GM18868 (cell line): ENCODE data around the gene GRID1.

Source experiments
- ATAC-seq: cut with Tn5 transposase; IDR thresholded peaks from one replicate; pipeline ENCODE4 v1.9.1; 2021; ENCODE audit warnings: mild to moderate bottlenecking, moderate library complexity; ENCODE audit not compliant: unreplicated experiment

Gene GRID1

GRCh38 chr10:85615556-85615955, 751.0 kb downstream of the GRID1 start:
- ATAC-seq: no peak

GRCh38 chr10:85614981-85615380, 751.6 kb downstream of the GRID1 start:
- ATAC-seq: no peak

- ATAC-seq: peak; percentile 22
These were observed 752.0 kb downstream of the GRID1 start for GRCh38 chr10:85614566-85614965.

GRCh38 chr10:85613391-85613790, 753.2 kb downstream of the GRID1 start:
- ATAC-seq: no peak

GRCh38 chr10:85612833-85613232, 753.8 kb downstream of the GRID1 start:
- peak; percentile 55 for ATAC-seq

GRCh38 chr10:85612378-85612775, 754.2 kb downstream of the GRID1 start:
- ATAC-seq: peak; percentile 92

- ATAC-seq: no peak
These were observed 754.7 kb downstream of the GRID1 start for GRCh38 chr10:85611746-85612377.

- ATAC-seq: no peak
These were observed 755.4 kb downstream of the GRID1 start for GRCh38 chr10:85611093-85611740.

- ATAC-seq: no peak
These were observed 756.1 kb downstream of the GRID1 start for GRCh38 chr10:85610381-85611092.

- no peak for ATAC-seq
These were observed 757.1 kb downstream of the GRID1 start for GRCh38 chr10:85609509-85609908.

GRCh38 chr10:85608706-85609105, 757.9 kb downstream of the GRID1 start:
- no peak for ATAC-seq

GRCh38 chr10:85607043-85607695, 759.4 kb downstream of the GRID1 start:
- no peak for ATAC-seq

- ATAC-seq: no peak
These were observed 760.2 kb downstream of the GRID1 start for GRCh38 chr10:85606401-85606800.

GRCh38 chr10:85604884-85605283, 761.7 kb downstream of the GRID1 start:
- no peak for ATAC-seq

GRCh38 chr10:85604136-85604725, 762.4 kb downstream of the GRID1 start:
- no peak for ATAC-seq

GRCh38 chr10:85603151-85603940, 763.2 kb downstream of the GRID1 start:
- no peak for ATAC-seq

GRCh38 chr10:85602713-85603112, 763.9 kb downstream of the GRID1 start:
- ATAC-seq: no peak

GRCh38 chr10:85602306-85602705, 764.3 kb downstream of the GRID1 start:
- no peak for ATAC-seq

GRCh38 chr10:85601526-85601925, 765.1 kb downstream of the GRID1 start:
- ATAC-seq: no peak

- ATAC-seq: no peak
These were observed 765.9 kb downstream of the GRID1 start for GRCh38 chr10:85600744-85601081.
